GM23248 (cell line): ENCODE data around the gene TBC1D22A.

Source experiments
- EZH2 ChIP-seq: fragments of 200-600 bp; sonication (generic); IDR thresholded peaks from 2 replicates; pipeline ENCODE4 v1.6.1; 2018; ENCODE audit warnings: antibody characterized with exemption, mild to moderate bottlenecking; ENCODE audit not compliant: insufficient read depth, poor library complexity, severe bottlenecking
- EZH2phosphoT487 ChIP-seq: fragments of 200-600 bp; sonication (generic); IDR thresholded peaks from 2 replicates; pipeline ENCODE4 v1.6.1; 2018; ENCODE audit warnings: antibody characterized with exemption, moderate library complexity, mild to moderate bottlenecking, low read depth; ENCODE audit not compliant: insufficient read depth

DNA sequence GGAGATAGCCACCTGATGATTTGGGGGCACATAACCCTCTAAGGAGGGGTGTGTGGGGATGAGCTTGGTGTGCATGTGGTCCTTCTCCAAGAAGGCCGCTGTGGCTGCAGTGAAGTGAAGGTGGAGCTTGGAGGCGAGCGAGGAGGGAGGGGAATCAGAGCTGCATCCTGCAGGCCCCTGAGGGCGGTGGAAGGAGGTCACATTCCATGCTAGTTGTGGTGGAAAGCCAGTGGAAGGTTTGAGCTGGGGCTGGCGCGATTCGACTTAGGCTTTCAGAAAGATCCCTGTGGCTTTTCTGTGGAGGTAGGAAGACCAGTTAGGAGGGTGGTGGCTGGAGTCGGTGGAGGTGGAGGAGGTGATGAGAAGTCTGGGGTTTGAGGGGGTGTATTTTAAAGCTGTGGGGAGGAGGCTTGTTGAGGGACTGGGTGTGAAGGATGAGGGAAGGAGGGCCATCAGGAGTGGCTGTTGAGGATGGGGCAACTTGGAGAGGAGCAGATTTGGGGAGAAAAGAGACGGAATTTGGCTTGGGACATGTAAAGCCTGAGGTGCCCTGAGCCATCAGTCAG, 62.0 kb downstream of the TBC1D22A start:
- TF ChIP-seq EZH2 (no peak), EZH2phosphoT487 (no peak)
